Measurements from ENCODE around the gene GRK1.

DNA sequence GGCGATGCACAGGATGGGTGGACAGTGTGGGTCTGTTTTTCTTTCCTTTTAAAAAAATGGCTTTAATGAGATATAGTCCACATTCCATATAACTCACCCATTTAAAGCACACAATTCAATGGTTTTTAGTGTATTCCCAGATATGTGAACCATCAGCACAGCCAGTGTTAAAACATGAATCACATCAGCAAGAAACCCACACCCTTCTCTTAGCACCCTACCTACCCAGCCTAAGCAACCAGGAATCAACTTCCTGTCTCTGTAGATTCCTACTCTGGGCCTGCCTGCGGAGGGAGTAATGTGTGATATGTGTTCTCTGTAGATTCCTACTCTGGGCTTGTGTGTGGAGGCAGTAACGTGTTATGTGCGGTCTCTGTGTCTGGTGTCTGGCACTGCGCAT is 103.9 kb downstream of the GRK1 start:
- TF ChIP-seq CTCF (conservative IDR thresholded peaks at IDR 0.05; ENCODE audit: low read length) (no peak), EZH2phosphoT487 (IDR thresholded peaks at IDR 0.05; ENCODE audit: borderline replicate concordance, low read depth, low read length) (no peak)
